ENCODE data around the gene NECTIN4.

GRCh38 chr1:161071886-161072371 lies 17.4 kb downstream of the NECTIN4 start:
- TF ChIP-seq EP300 (IDR thresholded peaks at IDR 0.05; ENCODE audit: borderline replicate concordance in 1 of 2, low read depth in 1 of 2, low read length in 1 of 2) (no peak), RAD21 (IDR thresholded peaks at IDR 0.05; ENCODE audit: low read length) (peak; percentile 49), RFX5 (IDR thresholded peaks at IDR 0.05; ENCODE audit: low read length) (no peak)

Measured in SK-N-SH (cell line).